ENCODE measurements around the gene GNE. TPM values are rescaled to one million over a fixed set of nuclear protein-coding genes. Genes with fewer than 3 reads are reported as not detected.

GNE gene
- total RNA-seq, 4 donors from 2014 or later, result 11.0 to 18.5 (median 13.9) TPM

- peaks cover 0 to 59% of the 10 kb centered on the region in 2 donors for H3K36me3 ChIP-seq
- in situ Hi-C loops (cut with MboI; ENCODE audit: low sequenced_read_pairs in 4 of 4), result no loop called here
These were observed 51.2 kb downstream of the GNE start for GRCh38 chr9:36207016-36207415.

DNA sequence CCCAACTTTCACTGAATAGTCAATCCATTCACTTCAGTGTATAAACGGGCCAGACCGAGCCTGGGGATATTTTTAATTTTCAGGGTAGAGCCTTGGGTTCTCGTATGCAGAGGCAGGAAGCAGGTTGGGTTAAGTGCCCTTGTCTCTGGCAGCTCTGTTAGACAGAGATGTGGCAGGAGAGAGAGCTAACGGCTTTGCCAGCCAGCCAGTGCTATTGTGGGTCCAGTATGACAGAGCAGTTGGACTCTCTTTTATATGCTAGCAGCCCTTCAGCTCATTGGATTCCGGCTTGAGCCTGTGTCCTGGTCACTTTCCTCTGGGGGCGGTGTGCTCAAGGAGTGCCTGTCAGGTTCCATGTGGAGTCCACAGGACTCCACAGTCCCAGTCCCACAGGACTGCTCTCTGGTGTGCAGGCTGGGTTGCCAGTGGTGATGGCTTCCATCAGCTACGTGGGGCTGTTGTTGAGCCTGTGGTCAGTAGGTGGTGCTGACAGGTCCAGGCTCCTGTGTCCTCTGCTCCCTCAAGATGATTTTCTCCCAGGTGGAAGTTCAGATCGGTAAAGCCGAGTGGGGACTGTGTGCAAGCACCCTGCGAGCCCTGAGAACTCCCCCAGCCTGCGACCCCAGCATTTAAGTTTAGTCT, 53.2 kb downstream of the GNE start:
- H3K27ac ChIP-seq, result no peak overlapping the region
- intact Hi-C loops (cut with DNase I; ENCODE audit: low total_unique reads) (no loop called here), in situ Hi-C loops (cut with MboI; ENCODE audit: low sequenced_read_pairs in 4 of 4) (no loop called here)
- no peaks in the 10 kb centered on the region for H3K9me3 ChIP-seq
- peaks cover 0 to 69% of the 10 kb centered on the region in 2 donors for H3K36me3 ChIP-seq
- H3K4me1 ChIP-seq, result peaks cover 22 to 23% of the 10 kb centered on the region in 2 donors
- ATAC-seq (no peak), DNase-seq (no peak)
- TF ChIP-seq POLR2A (IDR thresholded peaks at IDR 0.05), result no peak
- no peak for TF ChIP-seq CTCF (IDR thresholded peaks at IDR 0.05 in 4 of 5, conservative IDR thresholded peaks at IDR 0.05 in 1 of 5)
- no peaks in the 10 kb centered on the region for H3K27me3 ChIP-seq
- no peak overlapping the region for H3K4me3 ChIP-seq

More at GRCh38 chr9:36207016-36207415, 51.2 kb downstream of the GNE start:
- peaks cover 39 to 41% of the 10 kb centered on the region in 2 donors for H3K4me1 ChIP-seq
- intact Hi-C loops (cut with DNase I; ENCODE audit: low total_unique reads), result no loop called here
- peak overlapping the region; percentile 40 to 62 (median 58) for H3K27ac ChIP-seq
- ATAC-seq, result peak in 1 of 2 donors; percentile 76
- TF ChIP-seq CTCF (IDR thresholded peaks at IDR 0.05 in 4 of 5, conservative IDR thresholded peaks at IDR 0.05 in 1 of 5), result no peak
- H3K27me3 ChIP-seq, result no peaks in the 10 kb centered on the region
- no peak overlapping the region for H3K4me3 ChIP-seq
- DNase-seq, result no peak
- no peaks in the 10 kb centered on the region for H3K9me3 ChIP-seq

- no peak for ATAC-seq
- Histone ChIP-seq H3K36me3 (peaks cover 0 to 24% of the 10 kb centered on the region in 2 donors), H3K27ac (no peak overlapping the region), H3K4me3 (no peak overlapping the region), H3K27me3 (no peaks in the 10 kb centered on the region), H3K4me1 (peaks cover 31 to 36% of the 10 kb centered on the region in 2 donors), H3K9me3 (no peaks in the 10 kb centered on the region)
- no peak for DNase-seq
- no peak for TF ChIP-seq CTCF (IDR thresholded peaks at IDR 0.05 in 4 of 5, conservative IDR thresholded peaks at IDR 0.05 in 1 of 5)
- TF ChIP-seq POLR2A (IDR thresholded peaks at IDR 0.05), result no peak
- in situ Hi-C loops (cut with MboI; ENCODE audit: low sequenced_read_pairs in 4 of 4), result loop anchor here in 1 of 4 donors (10.0 kb wide), 1 partner anchor 60 kb away; the partner anchor contains the start of gene GNE
- intact Hi-C loops (cut with DNase I; ENCODE audit: low total_unique reads), result loop anchor here (5.0 to 10.0 kb wide), 4 partner anchors 133 to 1207 kb away; partner anchors contain the start of genes CREB3, DNAJB5 and TLN1
These were observed 63.8 kb downstream of the GNE start for GRCh38 chr9:36194326-36195000.

DNA sequence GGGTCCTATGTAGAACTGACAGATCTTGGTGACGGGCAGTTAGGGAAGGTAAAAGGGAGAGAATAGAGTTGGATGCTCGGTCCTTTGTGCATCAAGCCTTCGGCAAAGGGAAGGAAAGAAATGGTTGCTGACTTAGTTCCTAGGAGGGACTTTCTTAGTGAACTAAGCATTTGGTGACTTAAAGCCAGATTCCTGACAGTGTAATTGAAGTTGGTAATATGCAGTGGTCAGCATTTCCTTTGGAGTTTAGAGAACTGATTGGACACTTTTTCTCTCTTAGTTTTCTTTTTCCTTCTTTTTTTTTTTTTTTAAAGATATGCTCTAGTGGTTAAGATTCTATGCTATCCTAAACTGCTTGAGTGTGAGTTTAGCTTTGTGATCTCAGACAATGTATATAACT, 65.2 kb downstream of the GNE start:
- peaks cover 31 to 36% of the 10 kb centered on the region in 2 donors for H3K4me1 ChIP-seq
- ATAC-seq (no peak), DNase-seq (no peak)
- peak overlapping the region; percentile 4 to 92 (median 90) for H3K27ac ChIP-seq
- peak overlapping the region in 3 of 4 donors; percentile 13 to 90 (median 76) for H3K4me3 ChIP-seq
- H3K27me3 ChIP-seq, result no peaks in the 10 kb centered on the region
- H3K9me3 ChIP-seq, result no peaks in the 10 kb centered on the region
- H3K36me3 ChIP-seq, result peaks cover 0 to 10% of the 10 kb centered on the region in 2 donors
- intact Hi-C loops (cut with DNase I; ENCODE audit: low total_unique reads) (loop anchor here (5.0 to 10.0 kb wide), 4 partner anchors 134 to 1206 kb away; partner anchors contain the start of genes CREB3, DNAJB5 and TLN1), in situ Hi-C loops (cut with MboI; ENCODE audit: low sequenced_read_pairs in 4 of 4) (loop anchor here in 1 of 4 donors (10.0 kb wide), 1 partner anchor 62 kb away; the partner anchor contains the start of gene GNE)
- TF ChIP-seq CTCF (IDR thresholded peaks at IDR 0.05 in 4 of 5, conservative IDR thresholded peaks at IDR 0.05 in 1 of 5) (no peak), POLR2A (IDR thresholded peaks at IDR 0.05) (no peak)
